ENCODE results near the gene XBP1. TPM values are rescaled to one million over a fixed set of nuclear protein-coding genes. Genes with fewer than 3 reads are reported as not detected.

The XBP1 gene
- total and polyA plus RNA-seq, 4 donors = 303 to 705 (median 605) TPM

DNA sequence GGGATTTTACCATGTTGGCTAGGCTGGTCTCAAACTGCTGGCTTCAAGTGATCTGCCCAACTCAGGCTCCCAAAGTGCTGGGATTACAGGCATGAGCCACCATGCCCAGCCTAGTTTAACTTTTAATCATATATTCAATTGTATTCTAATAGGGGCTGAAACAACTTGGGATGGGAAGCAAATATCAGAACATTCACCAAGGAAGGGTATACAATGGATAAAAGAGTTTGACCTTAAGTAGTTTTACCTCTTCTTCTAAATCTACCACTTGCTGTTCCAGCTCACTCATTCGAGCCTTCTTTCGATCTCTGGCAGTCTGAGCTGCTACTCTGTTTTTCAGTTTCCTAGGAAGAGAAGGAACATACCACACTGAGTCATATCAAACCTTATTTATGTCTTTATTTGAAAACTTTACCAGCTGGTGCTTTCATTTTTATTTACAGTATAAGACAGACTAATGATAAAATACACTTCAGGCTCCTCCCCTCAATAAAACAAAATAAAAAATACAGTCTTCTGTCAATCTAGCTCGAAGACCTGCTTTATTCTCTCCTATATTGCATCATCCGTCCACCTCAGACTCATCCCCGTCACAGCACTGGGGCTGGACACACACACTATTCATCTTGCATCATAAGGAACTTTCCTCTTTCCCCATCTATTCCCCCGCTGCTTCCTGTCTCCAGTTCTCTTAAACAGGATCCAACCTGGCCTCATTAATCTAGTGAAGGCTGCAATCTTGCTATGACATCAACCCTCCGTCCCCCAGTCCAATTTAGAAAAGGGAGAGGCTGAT lies 1.4 kb downstream of the XBP1 start:
- DNase-seq (ENCODE audit: low spot score) = no peak
- H3K27me3 ChIP-seq (ENCODE audit: control insufficient read depth in 4 of 4, insufficient read depth in 4 of 4, low read length in 3 of 4) = no peaks in the 10 kb centered on the region
- H3K4me1 ChIP-seq (ENCODE audit: control insufficient read depth in 4 of 4, insufficient read depth in 4 of 4, low read length in 3 of 4) = peaks cover 2 to 37% (median 14%) of the 10 kb centered on the region in 4 donors
- under 1% methylated on average over 7 of the region's 7 CpGs for WGBS
- no peak for TF ChIP-seq RXRA (IDR thresholded peaks at IDR 0.05)
- TF ChIP-seq, protein P1, sequence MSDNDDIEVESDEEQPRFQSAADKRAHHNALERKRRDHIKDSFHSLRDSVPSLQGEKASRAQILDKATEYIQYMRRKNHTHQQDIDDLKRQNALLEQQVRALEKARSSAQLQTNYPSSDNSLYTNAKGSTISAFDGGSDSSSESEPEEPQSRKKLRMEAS (IDR thresholded peaks at IDR 0.05) = no peak
- TF ChIP-seq HNF4A (conservative IDR thresholded peaks at IDR 0.05) = peak; percentile 23 to 26
- TF ChIP-seq, protein P2, sequence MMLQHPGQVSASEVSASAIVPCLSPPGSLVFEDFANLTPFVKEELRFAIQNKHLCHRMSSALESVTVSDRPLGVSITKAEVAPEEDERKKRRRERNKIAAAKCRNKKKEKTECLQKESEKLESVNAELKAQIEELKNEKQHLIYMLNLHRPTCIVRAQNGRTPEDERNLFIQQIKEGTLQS (IDR thresholded peaks at IDR 0.05) = peak; percentile 82
- TF ChIP-seq HNF4G (IDR thresholded peaks at IDR 0.05) = no peak
- TF ChIP-seq, protein P3, sequence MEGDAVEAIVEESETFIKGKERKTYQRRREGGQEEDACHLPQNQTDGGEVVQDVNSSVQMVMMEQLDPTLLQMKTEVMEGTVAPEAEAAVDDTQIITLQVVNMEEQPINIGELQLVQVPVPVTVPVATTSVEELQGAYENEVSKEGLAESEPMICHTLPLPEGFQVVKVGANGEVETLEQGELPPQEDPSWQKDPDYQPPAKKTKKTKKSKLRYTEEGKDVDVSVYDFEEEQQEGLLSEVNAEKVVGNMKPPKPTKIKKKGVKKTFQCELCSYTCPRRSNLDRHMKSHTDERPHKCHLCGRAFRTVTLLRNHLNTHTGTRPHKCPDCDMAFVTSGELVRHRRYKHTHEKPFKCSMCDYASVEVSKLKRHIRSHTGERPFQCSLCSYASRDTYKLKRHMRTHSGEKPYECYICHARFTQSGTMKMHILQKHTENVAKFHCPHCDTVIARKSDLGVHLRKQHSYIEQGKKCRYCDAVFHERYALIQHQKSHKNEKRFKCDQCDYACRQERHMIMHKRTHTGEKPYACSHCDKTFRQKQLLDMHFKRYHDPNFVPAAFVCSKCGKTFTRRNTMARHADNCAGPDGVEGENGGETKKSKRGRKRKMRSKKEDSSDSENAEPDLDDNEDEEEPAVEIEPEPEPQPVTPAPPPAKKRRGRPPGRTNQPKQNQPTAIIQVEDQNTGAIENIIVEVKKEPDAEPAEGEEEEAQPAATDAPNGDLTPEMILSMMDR (IDR thresholded peaks at IDR 0.05; ENCODE audit: low read depth, low read length, missing input control) = no peak
- TF ChIP-seq RAD21 (IDR thresholded peaks at IDR 0.05) = peak; percentile 4 to 38
- TF ChIP-seq NR2F2 (IDR thresholded peaks at IDR 0.05) = no peak
- peak in 1 of 2 donors; percentile 43 for TF ChIP-seq JUND (IDR thresholded peaks at IDR 0.05)
- TF ChIP-seq FOXA2 (IDR thresholded peaks at IDR 0.05) = no peak
- TF ChIP-seq REST (IDR thresholded peaks at IDR 0.05) = peak; percentile 36
- TF ChIP-seq TAF1 (conservative IDR thresholded peaks at IDR 0.05) = no peak
- no peak for TF ChIP-seq YY1 (IDR thresholded peaks at IDR 0.05)
- TF ChIP-seq EGR1 (IDR thresholded peaks at IDR 0.05; ENCODE audit: low read depth in 2 of 2) = peak in 1 of 2 donors; percentile 15
- no peak for TF ChIP-seq ZBTB33 (IDR thresholded peaks at IDR 0.05)
- TF ChIP-seq FOXA1 (IDR thresholded peaks at IDR 0.05) = no peak
- TF ChIP-seq GABPA (IDR thresholded peaks at IDR 0.05 in 1 of 2, conservative IDR thresholded peaks at IDR 0.05 in 1 of 2) = peak; percentile 13 to 36
- TF ChIP-seq SP1 (IDR thresholded peaks at IDR 0.05) = peak; percentile 48
- H3K27ac ChIP-seq (ENCODE audit: low read depth in 1 of 2, low read length in 2 of 2) = peak overlapping the region; percentile 99
- peaks cover 8 to 51% (median 36%) of the 10 kb centered on the region in 4 donors for H3K36me3 ChIP-seq (ENCODE audit: control insufficient read depth in 4 of 4, insufficient read depth in 3 of 4, low read depth in 1 of 4, low read length in 3 of 4)
- peak overlapping the region; percentile 91 to 99 (median 98) for H3K4me3 ChIP-seq (ENCODE audit: low read depth in 1 of 3, low read length in 3 of 3)
- peak overlapping the region; percentile 93 to 100 for H3K9ac ChIP-seq (ENCODE audit: low read depth in 1 of 2, low read length in 2 of 2)
- H3K9me3 ChIP-seq (ENCODE audit: control insufficient read depth in 4 of 4, low read length in 3 of 4) = no peaks in the 10 kb centered on the region
